Anterior cingulate cortex (tissue), 58 donors: ENCODE results near the gene TTC28.

ENCODE experiments used
- DNase-seq, 58 donors: peaks; one replicate each; lab custom pipeline; 2025; lab: John Stamatoyannopoulos, UW

Gene TTC28

DNA sequence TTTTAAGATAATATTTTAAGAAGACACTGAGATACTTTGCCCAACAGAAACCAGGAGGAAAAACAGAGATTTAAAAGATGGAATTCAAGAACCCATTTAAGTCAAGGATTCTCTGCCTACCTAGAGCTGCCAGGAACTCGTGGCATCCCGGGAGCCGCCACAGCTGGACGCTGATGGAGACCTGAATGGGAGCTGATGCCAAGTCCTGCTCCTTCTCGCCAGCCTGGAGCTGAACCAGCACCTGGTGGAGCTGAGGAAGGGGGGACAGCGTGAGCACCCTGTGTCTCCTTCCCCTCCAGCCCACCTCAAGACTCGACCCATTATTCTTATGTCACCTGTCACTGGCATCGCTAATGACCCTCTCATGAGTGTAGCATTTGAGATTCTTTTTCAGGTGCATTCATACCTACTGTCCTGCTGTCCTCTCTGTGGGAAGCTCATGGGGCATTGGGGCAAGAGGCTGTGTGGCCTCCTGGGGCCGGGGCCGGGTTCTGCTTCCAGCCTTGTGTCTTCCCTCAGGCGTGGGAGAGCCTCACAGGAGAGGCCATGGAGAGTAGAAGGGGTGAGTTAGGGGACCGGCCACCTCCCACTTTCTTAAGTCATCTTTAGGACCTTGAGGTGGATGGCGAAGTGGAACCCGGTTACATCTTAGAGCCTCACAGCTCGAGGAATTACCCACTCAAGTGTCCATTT, 689.7 kb downstream of the TTC28 start:
- no peak for DNase-seq

DNA sequence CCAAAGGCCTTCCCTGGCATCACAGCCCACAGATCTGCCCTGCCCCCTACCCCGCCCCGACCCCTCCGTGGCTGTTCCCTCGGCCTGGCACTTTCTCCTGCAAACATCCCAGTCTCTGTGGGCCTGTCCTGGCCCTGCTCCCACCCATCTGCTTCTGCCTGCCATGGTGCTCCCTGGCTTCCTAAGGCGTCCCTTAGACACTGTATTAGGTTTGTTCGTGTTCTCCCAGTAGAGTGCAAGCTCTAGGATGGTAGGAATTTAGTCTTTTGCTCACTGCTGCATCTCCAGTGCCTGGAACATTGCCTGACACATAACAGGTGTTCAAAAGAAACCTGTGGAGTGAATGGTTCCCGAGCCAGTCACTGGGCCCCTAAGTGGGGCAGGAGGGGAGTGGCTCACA, 690.9 kb downstream of the TTC28 start:
- DNase-seq: no peak

DNA sequence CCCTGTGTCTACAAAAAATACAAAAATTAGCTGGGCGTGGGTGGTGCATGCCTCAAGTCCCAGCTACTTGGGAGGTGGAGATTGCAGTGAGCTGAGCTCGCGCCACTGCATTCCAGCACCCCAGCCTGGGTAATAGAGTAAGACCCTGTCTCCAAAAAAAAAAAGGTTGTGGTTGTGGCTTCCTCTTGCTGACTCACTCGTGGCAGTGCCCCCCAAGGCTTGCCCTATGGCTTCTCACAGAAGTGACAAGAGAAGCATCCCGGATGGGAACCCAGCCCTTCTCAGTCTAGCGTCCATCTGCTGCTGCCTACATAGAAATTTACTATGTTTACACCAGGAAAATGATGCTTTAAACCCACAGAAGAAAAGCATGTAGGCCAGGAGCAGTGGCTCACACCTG, 692.1 kb downstream of the TTC28 start:
- peak in 1 of 58 donors; percentile 26 for DNase-seq

DNA sequence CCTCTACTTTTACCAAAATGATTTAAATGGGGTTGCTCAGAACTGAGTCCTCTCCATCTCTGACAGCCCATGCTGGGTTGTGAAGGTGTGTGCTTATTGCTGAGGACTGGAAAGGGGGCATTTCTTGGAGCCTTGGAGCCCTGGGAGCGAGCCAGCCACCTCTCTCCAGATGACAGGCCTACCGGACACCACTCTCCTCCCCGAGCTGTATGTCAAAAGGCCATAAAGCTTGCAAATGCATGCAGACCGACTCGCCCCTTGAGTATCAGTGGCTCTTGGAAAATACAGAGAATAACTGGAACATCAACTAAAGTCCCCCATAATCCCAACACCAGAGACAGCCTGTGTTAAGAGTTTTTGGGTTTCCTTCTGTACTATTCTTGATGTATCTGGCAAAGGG, 692.7 kb downstream of the TTC28 start:
- DNase-seq: no peak

DNA sequence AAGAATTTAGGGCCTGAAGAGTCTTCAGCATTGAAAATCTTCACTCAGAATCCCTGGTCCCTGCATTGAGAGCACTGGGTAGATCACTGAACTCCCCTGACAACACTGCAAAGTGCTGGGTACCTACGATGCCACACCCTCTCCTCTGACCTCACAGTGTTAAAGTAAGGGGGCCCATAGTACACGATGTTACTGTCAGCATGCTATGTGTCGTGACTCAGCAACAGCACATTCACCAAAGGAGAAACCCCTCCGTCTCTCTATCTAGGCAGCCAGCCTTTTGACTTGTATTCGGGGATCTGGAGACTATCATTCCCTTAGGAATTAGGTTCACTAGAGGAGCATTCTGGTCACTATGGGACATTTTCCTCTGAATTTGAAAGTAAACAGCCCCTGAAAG, 693.2 kb downstream of the TTC28 start:
- DNase-seq: no peak

DNA sequence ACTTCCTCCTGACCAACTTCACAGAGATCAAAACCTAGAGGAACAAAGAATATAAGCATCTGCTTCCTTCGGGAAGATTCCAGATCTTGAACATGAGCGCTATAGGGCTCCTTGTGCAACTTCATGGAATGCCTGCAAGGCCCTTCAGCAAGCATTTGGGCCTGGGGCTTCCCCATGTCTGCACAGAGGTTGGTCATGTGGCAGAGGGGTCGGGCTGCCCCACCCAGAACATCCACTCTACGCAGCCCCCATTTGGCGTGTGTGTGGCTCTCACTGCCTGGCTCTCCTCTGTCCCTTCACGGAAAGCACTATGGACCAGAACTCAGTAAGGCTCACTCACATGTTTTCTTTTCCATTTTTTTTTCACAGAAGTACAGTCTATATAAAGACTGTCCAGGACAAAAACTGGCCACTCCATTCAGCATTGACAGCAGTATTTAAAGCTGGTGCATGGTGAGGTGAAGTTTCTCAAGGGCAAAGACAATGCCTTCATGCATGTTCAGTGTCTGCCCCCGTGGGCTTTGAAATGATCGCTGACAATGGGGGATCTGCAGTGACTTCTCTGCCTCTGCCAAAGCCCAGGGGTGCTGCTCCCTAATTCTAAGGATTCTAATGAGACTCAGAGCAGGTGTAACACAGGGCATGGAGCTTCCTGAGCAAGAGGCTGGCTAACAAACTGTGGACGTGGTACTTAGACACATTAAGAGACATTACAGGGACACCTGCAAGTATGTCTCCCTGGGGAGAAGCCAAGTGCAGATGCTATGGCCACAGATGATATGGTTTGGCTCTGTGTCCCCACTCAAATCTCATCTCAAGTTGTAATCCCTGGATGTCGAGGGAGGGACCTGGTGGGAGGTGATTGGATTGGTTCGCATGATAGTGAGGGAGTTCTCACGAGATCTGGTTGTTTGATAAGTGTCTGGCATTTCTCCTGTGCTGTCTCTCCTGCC, 694.0 kb downstream of the TTC28 start:
- no peak for DNase-seq

DNA sequence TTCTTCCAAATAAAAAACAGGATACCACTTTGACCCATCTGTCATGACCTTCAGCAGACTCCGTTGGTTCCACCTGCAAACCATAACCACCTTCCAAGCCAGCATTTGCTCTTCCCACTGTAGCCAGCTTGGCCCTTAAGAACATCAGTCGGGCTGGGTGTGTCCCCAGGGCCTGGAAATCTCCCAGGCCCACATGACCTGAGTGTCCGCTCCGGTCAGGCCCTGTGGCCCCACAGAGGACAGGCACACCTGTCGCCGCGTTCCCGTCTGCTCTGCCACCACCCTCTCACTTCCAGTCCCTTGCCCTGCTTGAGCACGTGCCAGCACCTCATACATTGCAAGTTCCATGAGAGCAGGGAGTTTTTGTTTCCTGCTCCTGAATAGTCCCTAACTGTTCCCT, 694.9 kb downstream of the TTC28 start:
- no peak for DNase-seq

DNA sequence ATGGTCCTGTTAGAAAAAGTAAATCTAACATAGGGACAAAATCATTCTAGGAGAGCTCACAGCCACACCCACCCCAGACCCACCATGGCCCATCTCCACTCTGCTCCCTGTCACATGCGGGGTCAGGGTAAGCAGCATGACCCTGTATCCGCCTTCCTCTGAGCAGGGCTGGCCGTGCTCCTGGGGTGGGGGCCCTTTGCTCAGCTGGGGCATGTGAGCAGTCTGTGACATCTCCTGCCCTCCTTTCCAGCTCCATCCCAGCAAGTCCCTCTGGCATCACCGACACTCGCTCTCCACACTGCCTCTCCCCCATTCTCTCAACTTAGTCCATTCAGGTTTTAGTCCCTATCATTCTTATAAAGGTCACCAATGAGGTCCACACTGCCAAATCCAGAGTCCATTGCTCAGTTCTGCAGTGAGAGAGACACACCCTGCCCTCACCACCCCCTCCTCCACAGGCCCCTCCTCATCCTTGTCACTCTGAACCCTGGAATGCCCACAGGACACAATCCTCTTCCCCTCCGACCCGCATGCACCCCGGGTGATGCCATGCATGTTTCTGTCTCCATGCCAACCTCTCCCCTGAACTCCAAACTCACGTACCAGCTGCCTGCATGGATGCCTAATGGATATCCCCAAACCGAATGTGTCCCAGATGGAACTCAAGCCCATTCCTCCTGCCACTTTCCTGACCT, 695.5 kb downstream of the TTC28 start:
- DNase-seq: no peak

DNA sequence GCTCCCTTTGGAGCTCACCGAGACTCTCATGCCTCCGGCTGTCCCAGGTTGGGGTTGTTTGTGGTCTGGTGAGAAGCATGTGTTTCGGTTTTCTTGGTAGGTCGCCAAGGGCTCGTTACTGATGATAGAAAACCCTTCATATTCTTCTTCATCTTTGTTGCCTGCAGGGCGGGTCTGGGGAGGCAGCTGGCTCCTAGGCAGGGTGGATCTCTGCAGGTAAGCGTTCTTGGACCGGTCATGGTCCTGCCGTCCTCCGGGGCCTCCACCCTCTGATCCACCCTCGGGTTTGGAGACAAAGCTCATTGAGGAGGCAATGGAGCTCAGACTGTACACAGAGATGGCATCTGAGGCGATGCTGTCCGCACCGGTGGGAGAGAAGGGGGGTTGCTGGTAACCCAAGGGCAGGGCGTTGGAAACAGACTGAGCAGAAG, 696.3 kb downstream of the TTC28 start:
- DNase-seq: no peak

DNA sequence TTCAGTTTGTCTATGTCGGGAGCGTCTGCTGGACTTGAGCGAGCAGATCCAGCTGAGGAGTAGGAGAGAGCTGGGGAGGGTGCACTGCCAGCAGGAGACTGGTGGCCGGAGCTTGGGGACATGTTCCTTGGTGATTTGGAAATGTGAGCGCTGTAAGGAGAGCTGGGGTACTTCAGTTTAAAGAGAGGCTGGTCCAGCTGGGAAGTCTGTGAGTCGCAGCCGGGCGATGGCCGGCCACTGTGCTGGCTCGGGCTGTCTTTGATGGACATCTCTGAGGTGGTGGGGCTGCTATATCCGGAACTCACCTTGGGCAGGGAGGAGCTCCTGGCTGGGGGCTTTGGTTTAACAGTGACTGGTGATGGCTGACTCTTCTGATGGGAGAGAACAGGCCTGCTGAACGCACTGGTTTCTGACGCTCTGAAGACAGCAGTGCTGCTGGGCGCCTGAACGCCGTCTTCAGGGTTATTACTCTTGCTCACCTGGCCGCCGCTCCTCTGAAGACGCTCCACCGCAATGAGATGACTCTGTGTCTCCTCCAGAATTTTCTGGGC, 696.9 kb downstream of the TTC28 start:
- DNase-seq: no peak

DNA sequence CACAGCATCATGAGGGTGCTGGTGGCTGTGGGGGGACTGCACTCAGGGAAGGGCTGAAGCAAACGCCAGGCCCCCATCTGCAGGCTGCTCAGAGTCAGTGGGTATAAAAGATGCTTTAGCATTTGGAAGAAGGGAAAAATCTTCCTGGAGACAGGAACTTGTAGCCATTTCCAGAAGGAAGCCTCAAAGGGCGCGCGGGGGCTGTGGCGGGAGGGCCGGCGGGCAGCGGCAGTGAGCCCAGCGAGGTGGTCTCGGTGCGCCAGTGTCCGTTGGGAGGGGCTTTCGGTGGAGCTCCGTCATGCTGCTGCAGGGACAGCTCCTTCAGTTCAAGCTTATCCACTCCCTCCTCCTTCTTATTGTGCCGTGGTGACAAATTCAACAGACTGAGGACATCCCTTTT, 697.5 kb downstream of the TTC28 start:
- DNase-seq: no peak

DNA sequence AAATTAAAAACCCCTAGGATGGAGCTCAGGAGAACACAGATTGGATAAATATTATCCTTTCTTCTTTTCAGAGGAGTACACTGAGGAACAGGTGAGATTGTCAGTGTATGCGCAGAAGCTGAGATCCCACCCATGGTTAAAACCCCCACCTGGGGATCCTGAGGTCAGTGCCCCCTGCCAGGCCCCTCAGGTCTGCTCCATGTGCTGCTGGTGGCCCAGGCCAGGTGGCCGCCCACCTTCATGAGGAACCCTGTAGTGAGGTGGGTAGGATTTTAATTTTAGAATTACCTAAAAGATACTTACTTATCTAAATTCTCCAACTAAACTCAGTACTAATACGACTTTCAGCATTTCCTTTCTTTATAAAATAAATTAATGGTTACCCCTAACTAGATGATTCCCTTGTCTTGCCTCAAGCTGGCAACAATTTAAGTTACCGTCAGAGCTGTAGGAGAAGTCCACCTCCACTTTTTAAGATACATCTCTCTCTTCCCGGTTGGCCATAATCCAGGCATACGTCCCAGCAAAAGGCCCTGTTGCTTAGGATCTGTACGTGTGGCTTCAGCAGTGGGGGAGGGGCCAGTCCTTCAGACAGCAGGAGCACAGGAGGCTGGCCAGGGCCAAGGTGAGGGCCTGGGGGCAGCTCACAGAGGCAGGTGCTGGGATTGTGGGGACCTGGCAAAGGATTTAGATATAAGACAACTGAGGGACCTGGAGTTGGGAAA, 699.1 kb downstream of the TTC28 start:
- DNase-seq: no peak

DNA sequence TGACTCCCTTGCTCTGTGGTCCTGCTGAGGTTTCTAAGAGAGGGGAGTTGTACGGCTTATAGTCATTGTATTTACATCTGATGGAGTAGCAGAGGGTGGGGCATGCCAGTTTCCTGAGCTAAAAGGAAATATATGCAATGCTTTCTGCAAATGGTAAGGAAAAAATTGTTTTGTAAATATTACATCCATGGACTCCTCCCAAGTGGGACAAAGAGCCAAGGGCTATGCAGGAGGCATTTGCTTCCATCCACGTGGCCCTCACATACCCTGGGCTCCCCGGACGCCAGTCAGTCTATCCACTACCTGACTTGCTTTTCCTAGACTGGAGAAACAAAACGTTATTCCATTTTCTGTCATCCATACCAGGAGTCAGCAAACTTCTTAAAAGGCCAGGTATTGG, 700.8 kb downstream of the TTC28 start:
- DNase-seq: no peak

DNA sequence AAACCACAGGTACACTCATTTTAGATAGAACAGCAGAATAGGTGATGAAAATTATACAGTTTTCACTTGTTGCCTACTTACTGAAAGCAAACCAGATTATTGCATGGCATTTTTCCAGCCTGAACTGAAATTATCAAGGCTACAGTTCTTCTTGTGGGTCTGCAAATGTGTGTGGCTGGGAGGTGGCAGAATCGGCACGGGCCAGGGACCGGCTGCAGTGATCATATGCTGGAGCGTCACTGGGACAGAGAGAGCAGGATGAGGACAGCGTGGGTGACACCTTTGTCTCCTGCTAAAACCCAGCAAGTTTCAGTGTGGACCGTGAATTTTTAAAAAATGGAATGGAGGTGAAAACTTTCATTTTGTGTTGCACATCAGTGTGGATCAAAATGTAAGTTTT, 701.3 kb downstream of the TTC28 start:
- DNase-seq: no peak

DNA sequence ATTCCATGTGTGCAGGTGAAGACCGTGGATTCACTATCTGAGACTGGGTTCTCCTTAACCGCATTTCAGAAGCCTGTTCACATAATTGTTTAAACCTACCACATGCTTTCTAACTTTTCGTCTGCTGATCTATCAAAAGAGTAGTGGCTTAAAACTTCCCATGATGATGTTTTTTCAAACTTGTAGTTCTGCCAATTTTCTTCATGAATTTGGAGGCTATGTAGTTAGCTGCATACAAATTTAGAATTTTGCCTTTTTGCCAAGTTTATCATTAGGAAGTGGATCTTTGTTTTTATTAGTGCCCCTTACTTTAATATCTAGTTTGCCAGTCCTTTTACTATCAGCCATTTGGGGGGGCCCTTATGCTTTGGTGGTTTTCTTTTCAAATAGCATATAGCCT, 703.1 kb downstream of the TTC28 start:
- DNase-seq: no peak

DNA sequence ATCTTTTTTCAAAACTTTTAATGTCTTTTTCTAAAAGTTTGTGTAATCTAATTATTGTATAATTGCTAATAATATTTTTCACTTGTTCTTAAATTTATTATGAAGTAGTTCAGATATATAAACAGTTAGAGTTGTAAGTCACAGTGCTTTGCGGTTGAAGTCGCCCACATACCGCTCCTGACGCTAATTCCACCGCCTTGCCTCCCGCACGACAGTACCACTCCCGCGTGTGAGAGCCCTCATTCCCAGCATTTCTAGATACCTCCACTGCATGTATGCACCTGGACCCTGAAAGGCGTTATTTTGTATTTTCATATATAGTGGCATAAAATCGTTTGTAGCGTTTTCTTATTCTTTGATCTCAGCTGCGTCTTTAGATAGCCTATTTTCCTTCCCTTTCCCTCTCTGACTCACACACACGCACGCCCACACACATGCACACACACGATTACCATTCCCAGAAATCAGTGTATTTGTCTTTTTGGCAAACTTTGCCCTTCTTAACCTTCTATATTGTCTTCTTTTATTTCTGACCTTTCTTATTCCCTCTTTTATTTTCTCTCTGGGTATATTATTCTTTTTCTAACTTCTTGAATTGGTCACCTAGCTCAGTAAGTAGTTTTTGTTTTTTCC, 704.1 kb downstream of the TTC28 start:
- no peak for DNase-seq

DNA sequence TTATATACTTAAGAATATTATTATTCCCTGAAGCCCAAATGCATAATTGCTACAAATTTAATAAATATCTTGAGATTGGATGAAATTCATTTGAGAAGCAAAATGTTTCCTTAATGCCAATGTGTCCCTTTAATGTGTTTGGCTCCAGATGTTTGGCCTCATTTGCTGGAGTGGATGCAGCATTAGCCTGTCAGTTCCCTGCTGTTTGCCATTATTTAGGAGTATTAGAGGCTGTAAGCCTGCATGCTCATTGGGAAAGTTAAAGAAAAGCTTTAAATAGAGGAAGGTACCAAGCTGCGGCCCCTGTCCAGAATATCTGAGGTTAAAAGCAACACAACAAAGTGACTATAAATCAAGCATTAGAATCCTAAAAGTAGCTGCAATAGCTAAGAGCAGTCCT, 705.8 kb downstream of the TTC28 start:
- DNase-seq: no peak

DNA sequence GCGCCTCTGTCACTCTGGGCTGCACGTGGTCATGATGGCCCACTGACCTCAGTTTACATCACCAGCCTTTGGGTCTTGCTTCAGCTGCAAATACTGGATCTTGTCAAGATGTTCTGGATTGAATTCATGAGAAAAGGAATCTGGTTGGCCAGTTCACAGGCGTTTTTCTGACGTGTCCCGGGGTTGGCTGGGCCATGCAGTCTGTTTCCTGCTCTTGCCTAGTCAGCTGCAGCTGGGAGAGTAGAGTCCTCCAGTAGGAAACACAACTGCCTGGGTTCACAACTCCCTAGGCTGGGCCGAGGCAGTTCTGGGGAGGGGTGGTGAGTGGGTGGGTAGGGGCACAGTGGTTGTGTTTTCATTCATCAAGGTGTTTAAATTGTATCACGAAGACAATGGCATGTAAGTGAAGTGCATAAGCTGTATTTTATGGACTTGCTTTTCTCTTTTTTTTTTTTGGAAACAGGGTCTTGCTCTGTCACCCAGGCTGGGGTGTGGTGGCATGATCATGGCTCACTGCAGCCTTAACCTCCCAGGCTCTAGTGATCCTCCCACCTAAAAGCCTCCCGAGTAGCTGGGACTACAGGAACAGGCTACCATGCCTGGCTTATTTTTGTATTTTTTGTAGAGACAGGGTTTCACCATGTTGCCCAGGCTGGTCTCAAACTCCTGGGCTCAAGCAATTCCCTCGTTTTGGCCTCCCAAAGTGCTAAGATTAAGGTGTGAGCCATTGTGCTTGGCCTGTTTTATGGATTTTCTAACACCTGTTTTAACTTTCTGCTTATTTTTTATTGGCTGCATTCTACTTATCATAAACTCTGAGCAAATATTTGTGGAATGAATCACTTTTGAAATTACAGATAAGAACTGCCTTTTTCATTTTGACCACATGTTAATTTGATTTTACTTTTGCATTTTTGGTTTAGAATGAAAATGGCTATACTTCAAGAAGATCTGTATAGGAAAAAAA, 706.6 kb downstream of the TTC28 start:
- DNase-seq: no peak

DNA sequence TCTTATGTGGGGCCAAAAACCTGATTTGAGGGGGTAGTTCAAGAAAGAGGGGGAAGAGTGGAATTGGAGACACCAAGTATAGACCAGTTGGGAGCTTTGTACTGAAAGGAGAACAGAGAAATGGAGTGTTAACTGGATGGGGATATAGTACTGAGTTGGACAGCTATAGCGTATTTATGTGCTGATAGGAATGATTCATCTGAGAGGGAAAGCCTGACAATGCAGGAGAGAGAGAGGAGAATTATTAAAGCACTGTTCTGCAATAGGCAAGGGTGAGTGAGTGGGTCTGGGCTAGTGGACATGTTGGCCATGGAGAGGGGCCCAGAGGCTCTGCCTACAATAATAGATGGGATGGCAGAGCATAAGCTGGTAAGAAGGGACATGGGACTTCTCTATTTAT, 707.7 kb downstream of the TTC28 start:
- no peak for DNase-seq
